NCI-H446 treated with DMSO at 0.1 percent for 48 hours (cell line): ENCODE measurements around the gene ZACN.

Source experiments
- DNase-seq: peaks from one replicate; lab custom pipeline; 2025; lab: John Stamatoyannopoulos, UW

Gene ZACN

DNA sequence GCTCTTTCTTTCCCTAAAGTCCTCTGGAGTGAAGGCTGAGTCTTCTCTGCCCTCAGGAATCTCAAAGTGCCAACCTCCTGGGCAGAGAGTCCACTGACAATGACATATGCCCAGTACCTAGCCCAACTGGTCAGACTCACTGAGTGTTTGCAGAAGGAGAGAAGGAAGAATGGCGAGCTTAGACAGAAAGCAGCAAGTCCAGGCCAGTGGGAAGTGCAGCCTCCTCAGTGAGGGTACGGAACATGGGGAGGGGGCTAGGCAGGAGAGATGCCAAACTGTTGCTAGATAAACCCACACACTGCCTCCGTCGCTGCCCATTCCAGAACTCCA, 23.9 kb downstream of the ZACN start:
- no peak for DNase-seq

DNA sequence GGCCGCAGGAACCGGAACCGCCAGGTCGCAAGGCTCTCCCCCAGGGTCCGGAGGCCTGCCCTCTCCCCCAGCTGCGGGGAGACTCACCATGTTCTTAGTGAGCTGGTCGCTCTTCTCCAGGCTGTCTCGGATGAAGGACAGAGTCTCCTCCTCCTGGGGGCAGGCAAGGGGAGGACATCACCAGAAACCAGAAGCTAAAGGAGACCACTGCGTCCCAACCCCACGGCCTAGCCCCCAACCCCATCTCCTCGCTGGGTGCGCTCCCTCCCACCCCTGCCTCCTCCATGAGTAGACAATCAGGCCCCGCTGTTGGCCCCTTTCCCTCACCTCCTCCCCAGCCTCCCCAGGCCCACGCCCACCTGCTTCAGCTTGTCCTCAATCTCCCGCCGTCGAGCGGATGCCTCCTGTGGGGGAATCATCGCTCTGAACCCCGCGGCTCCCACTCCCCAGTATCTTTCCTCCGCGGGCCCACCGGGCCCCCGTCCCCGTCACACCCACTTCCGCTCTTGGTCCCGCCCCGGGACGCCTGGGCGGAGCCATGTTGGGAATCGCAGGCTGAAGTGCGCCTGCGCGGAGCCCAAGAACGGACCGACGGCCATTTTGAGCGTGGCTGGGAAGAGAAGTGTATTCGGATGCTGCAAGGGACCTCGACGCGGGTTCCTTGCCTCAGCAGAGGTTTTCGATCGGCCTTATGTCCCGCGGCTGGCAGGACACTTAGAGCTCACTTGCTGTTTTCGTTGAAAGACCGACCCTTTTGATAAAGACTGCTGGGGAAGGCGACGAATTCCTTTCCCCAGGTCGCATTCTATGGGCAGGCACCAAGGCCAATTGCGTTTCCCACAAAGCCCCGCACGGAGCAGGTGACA, 24.5 kb downstream of the ZACN start, which contains the start of gene EXOC7:
Gene EXOC7 (minus strand): TSS at position 514 of the 866 bp plus-strand sequence. CDS start 95 bp downstream, at position 419.
- DNase-seq, result peak; percentile 76

DNA sequence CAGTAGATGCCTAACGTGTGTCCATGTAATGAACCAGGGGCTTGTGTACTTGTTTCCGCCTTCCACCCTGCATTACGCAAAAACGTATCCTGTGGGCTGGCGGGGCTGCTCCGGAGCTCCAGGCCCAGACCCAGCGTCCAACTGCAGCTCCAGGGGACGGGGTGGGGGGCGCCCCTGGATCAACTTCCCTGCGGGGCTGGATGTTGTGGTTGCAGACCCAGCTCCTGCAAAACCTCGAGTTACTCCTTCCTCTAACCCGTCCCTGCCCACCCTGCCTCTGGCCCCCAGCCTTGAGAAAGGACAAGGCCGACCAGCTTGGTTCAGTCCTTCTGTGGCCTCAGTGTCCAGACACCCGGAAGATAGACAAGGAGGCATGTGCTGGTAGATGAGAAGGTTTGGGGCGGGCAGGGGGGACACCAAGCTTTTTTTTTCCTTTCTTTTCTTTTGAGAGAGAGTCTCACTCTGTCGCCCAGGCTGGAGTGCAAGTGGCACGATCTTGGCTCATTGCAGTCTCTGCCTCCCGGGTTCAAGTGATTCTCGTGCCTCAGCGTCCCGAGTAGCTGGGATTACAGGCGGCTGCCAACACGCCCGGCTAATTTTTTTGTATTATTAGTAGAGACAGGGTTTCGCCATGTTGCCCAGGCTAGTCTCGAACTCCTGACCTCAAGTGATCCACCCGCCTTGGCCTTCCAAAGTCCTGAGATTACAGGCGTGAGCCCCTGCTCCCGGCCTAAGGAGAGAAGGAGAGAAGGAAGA, 25.3 kb downstream of the ZACN start:
- no peak for DNase-seq

DNA sequence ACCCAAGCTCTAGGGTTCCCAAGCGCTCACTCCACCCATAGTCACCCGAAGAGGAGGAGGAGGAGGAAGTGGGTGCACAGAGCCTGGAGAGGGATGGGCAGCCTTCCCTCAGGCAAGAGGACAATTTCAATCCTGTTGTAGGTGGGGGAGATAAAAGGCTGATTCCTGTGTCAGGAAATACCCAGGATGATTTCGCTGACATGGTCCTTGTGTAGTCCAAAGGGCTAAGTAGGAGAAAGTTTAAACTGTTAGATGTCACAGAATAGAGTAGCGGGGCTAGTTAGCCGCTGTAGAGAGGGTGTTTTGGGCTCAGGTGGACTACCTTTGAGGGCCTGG, 25.9 kb downstream of the ZACN start:
- no peak for DNase-seq

DNA sequence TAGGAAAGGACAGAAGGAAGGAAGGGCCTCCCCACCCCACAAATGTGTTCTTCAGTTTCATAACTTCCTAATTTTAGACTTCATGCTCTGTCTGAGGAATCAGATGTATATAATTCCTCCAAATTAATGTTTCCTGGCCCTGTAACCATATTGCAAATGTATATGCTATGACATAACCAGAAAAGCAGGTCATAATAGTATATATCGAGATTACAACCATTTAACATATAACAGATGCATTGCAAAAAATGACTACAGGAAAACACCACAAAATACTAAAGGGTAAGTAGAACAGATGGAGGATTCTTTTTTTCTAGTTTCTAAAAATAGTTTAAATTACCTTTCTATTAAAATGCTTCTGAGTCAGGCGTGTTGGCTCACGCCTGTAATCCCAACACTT, 27.7 kb downstream of the ZACN start:
- DNase-seq, result peak; percentile 19

DNA sequence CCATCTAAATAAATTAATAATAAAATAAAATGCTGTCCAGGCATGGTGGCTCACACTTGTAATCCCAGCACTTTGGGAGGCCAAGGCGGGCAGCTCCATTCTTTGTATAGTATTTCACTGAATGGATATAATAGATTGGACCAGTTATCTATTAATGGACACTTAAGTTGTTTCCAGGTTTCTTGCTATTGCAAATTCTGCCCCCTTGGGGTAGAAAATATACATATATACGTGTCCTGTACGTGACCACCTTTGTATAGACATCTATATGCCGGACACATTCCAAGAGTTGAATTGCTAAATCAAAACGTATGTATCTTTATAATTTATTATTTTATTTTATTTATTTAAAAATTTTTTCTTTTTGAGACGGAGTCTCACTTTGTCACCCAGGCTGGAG, 28.5 kb downstream of the ZACN start:
- no peak for DNase-seq

DNA sequence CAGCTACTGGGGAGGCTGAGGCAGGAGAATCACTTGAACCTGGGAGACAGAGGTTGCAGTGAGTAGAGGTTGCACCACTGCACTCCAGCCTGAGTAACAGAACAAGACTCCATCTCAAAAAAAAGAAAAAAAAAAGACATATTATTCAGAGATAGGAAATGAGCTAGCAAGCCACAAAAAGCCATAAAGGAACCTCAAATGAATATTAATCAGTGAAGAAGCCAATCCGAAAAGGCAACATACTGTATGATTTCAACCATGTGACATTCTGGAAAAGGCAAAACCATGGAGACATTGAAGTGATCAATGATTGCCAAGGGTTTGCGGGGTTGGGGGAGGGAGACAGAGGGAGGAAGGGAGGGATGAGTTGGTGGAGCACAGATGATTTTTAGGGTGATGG, 33.0 kb downstream of the ZACN start:
- DNase-seq, result no peak

DNA sequence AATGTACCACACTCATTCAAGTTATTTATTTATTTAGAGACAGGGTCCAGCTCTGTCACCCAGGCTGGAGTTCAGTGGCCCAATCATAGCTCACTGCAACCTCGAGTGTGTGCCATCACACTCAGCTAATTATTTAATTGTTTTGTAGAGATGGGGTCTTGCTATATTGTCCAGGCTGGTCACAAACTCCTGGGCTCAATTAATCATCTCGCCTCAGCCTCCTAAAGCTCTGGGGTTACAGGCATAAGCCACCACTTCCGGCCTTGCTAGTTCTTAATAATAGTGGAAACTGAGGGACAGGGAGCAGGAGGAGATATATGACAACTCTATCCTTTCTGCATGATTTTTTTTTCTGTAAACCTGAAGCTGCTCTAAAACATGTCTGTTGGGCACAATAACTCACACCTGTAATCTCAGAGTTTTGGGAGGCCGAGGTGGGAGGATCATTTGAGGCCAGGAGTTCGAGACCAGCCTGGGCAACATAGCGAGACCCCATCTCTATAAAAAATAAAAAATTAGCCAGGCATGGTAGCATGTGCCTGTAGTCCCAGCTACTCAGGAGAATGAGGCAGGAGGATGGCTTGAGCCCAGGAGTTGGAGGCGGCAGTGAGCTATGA, 36.3 kb downstream of the ZACN start:
- DNase-seq, result no peak

DNA sequence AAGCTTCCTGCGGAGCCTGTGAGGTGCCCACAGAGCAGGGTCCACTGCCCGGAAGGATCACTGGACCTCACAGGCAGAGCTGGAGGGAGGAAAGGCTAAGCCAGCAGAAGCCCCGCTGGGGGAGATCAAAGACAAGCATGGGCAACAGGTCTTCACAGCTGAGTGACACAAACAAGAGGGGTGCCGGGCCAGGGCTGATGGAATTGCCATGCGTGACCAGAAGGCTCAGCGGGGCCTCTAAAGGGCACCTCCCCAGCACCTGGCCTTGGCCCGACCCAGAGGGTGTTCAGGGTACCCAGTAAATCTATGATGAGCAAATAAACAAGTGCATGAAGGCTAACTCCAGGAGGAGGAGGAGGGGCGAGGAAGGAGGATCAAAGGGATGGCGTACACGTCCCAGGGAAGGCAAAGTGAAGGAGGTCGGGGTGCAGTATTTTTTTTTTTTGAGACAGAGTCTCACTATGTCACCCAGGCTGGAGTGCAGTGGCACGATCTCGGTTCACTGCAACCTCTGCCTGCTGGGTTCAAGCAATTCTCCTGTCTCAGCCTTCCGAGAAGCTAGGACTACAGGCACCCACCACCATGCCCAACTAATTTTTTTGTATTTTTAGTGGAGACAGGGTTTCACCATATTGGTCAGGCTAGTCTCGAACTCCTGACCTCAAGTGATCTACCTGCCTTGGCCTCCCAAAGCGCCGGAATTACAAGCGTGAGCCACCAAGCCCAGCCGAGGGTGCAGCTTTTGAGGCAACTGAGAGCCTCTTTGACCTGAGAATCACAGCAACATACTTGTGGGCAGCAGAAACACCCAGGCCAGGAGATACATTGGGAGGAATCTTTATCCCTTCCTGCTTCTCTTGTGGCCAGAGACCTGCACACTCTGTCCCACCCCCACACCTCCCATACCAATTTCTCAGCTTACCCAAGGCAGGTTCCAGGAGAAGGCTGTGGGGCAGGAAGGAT, 40.7 kb downstream of the ZACN start:
- no peak for DNase-seq

DNA sequence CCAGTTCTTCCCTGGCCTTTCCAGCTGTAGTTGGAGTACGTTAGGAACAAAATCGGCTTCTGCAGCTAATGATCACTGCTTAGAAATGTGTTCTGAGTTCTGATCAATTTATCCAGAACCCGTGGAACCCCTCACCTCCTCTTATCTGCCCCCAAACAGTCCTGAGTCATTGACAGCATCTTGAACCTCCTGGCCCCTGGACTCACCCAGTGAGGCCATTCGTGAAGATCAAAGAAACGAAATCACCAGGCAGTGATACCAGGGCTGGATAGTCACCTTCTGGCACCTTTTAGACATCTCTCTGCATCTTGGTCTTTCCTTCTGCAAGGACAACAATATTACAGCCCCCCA, 41.7 kb downstream of the ZACN start:
- no peak for DNase-seq

DNA sequence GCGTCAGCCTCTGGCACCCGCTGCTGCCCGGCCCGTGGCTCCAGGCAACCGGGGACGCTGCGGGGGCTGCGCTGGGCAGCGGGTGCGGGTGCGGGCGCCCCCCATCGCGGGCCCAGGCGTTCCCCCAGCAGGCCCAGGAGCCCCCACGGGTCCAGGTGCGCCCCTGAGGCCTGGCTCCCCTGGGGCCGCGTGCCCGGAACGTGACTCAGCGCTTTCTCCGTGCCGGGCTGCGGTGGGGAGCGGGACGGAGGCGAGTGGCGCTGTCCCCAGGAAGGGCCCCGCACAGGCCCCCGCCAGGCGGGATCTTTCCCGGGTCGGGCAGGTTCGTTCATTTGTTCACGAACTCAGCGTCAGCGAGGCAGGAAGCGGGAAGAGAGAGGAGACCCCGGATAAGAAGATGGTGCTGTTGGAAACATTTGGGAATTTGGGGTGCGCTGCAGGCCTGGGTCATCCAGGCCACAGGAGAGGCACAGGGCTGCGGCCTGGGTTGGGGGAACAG, 43.0 kb downstream of the ZACN start:
- DNase-seq, result no peak

DNA sequence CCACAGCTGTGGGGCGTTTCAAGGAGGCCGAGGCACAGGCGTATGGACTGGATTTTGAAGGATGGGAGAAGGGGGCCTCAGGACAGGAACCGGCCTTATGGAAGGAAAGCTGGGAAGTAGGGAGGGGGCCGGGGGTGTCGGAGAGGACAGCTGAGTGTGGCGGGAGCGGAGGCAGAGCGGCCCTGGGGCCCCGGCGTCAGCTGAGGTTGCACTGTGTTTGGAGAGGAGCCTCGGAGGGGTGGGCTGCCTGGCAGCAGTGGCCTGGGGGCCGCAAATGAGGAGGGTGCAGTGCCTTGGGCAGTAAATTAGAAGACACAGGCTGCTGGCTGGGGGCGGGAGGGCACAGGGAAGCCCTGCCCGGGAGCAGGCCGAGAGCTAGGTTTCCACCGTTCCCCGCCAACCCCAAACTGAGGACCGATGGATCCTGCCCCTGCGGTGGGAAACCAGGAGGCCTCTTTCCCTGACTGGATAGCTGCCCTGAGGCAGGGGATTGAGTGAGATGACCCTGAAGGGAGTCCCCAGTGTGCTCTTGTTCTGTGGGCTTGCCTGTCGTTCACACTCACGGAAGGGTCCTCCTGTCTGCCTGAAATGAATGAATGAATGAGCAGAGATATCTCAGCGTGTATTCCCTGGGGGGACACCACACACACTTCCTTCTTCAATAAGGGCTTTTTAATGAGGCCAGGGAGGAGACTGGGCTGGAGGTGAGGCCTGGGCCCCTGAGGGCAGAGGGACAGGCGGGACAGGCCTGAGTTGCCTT, 43.6 kb downstream of the ZACN start:
- no peak for DNase-seq

DNA sequence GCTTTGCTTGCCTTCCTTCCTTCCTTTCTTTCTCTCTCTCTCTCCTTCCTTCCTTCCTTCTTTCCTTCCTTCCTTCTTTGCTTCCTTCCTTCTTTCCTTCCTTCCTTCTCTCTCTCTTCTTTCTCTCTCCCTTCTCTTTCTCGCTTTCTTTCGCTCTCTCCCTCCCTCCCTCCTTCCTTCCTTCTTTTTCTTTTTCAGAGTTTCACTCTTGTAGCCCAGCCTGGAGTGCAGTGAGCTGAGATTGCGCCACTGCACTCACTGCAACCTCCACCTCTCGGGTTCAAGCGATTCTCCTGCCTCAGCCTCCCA, 44.2 kb downstream of the ZACN start:
- DNase-seq, result no peak

DNA sequence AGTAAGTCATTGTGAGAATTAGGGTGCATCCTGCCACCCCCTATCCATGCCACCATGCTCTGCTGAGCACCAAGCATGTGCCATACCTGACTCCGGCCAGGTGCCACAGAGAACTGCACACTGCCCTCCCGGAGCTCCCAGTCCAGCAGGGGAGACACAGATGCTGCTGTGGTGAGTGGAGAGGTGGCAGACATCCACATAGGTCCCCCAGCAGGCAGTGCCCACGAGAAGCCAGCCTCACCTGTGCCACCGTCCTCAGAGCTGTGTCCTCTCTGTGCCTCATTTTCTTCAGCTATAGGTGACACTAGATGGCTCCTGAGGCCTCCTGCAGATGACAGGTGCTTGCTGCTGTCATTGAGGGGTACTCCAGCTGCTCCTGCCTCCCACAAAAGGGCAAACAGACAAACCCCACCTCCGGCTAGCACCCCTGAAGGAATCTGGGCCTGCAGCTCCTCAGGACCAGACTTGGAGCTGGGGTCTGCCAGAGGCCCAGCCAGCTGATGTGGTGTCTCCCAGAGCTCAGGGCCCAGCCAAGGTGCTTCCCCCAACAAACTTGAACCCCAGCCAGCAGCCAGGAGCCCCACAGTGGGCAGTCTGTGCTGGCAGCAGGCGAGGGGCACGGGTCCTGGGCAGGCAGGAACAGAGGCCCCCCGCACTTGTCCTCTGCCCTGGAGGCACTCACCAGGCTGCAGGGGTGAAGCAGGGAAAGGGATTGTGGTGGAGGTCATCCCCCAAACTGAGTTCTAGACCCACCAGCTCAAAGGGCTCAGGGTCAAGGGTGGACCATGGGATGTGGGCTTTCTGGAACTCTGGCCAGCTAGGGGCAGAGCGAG, 45.0 kb downstream of the ZACN start:
- DNase-seq, result no peak

DNA sequence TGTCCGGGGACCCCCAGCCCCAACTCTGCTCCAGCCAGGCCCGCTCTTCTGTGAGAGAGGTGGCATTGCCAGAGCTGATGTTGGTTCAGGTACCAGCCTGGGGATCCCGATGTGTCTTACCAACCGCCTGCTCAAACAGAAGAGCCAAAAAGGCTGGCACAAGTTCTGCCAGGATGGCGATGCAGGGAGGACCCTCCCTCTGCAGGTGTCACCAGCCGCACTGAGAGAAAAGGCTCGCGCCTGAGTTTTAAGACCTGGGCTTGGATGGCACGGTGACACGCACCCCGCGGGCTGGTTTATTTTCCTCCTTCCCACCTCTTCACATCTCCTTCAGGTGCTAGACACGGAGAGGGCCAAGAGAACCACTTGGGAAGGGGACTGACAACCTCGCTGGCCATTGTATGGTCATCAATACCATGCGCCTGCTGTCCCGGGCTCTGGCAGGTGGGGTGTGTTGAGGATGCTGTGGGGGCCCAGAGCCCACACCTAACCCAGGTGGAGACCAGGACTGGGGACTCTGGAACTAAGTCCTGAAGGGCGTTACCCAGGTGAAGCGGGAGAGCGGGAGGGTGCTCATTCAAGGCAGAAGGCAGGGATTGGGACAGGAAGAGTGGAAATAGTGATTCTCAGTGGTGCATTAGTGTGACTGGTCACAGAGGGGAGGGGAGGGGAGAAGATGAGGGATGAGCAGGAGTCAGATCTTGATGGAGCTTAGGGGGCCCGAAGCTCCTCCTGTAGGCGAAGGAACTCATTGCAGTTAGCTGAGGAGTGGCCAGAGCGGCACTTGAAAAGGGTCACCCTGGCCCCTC, 45.8 kb downstream of the ZACN start:
- DNase-seq, result no peak

DNA sequence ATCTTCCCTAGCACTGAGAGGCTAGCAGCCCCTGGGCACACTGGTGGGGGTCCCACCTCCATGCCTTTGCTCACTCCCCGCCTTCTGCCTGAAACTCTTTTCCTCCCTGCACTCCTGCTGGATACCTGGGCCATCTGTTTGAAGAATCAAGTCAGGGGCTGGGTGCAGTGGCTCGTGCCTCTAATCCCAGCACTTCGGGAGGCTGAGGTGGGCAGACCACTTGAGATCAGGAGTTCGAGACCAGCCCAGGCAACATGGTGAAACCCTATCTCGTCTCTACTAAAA, 46.4 kb downstream of the ZACN start:
- no peak for DNase-seq

DNA sequence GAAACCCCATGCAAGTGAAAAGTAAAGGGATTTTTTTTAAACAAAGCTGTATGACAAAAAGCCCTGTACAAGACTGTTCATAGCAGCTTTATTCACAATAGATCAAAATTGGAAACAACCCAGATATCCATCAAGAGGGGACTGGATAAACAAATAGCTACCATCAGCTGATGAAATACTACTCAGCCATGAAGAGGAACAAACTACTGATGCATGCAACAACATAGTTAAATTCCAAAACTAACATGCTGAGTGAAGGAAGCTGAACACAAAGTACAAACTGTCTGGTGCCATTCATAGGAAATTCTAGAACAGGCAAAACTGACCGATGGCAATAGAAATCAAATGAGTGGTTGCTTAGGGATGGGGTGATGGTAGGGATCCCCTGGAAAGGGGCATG, 46.9 kb downstream of the ZACN start:
- DNase-seq, result no peak

DNA sequence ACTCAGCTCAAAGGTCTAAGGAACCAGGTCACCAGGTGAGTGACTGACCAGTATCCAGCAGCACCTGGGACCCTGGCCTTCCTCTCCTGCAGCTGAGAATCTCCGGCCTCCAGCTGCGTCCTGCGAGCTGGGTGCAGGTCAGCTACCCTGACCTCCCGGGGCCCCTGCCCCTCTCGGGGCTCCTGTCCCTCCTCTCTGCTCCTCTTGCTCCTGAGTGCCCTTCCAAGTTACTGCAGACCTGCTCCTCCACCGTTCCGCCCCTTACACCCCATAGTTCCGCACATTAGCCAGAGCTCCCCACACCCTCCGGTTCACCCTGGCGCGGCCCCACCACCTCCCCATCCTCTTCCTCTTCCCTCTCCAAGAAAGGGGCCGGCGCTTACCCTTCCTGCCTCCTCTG, 51.5 kb downstream of the ZACN start:
- no peak for DNase-seq

DNA sequence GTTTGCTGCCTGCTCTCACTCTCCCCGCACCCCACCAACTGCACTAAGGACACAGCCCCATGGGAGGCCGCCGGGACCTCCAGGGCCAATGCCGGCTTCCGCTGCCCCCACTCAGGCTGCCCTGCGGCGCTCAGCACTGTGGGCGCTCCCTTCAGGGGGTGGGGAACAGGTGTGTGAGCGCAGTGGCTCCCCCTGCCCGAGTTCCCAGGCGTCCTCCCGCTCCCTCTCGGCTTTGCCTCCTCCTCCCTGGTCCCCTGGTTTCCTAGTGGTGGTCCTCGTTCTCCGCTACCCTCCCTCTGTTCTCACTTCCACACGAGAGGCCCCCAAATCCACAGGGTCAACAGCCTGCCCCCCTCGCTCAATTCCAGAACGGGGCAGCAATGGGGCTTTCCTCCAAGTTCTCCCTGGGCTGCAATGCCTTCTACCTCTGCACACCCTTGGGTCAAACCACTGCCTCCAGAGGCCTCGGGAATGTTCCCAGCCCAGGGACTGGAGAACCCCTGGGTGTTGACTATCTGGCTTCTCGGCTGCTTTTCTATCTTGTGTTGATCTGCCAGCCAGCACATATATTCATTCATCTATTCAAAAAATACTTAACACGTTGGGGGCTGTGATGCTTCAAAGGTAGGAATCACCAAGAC, 52.2 kb downstream of the ZACN start:
- no peak for DNase-seq
